Measurements from ENCODE around the gene CLEC4A.

- TF ChIP-seq CTCF (conservative IDR thresholded peaks at IDR 0.05) (no peak), EZH2 (IDR thresholded peaks at IDR 0.05; ENCODE audit: low read depth) (no peak)
These were observed 19.8 kb downstream of the CLEC4A start for GRCh38 chr12:8143261-8143660.

Measured in PC-9 (cell line).